GM12801 (cell line): ENCODE measurements around the gene KLHL6.

ENCODE experiments used
- CTCF ChIP-seq: IDR thresholded peaks from one replicate; pipeline ENCODE4 v1.5.1; 2011; ENCODE audit warnings: control low read depth; ENCODE audit not compliant: insufficient read length; ENCODE audit errors: extremely low read depth

The KLHL6 gene

GRCh38 chr3:183484431-183485075 lies 71.0 kb downstream of the KLHL6 start:
- no peak for TF ChIP-seq CTCF

- TF ChIP-seq CTCF: no peak
Measured at GRCh38 chr3:183481582-183481981, 73.9 kb downstream of the KLHL6 start.

GRCh38 chr3:183478501-183478900 lies 77.0 kb downstream of the KLHL6 start:
- TF ChIP-seq CTCF: no peak

- TF ChIP-seq CTCF: no peak
Measured at GRCh38 chr3:183477801-183478456, 77.6 kb downstream of the KLHL6 start.

GRCh38 chr3:183475016-183475763 lies 80.3 kb downstream of the KLHL6 start:
- TF ChIP-seq CTCF: no peak

- TF ChIP-seq CTCF: no peak
Measured at GRCh38 chr3:183473969-183474368, 81.5 kb downstream of the KLHL6 start.

- TF ChIP-seq CTCF: no peak
Measured at GRCh38 chr3:183472155-183472554, 83.4 kb downstream of the KLHL6 start.
